HG02938 (cell line): Measurements from ENCODE around the gene SLC37A3.

Experiments used
- ATAC-seq: cut with Tn5 transposase; IDR thresholded peaks from one replicate; pipeline ENCODE4 v1.9.1; 2021; ENCODE audit warnings: mild to moderate bottlenecking, moderate library complexity; ENCODE audit not compliant: unreplicated experiment

The SLC37A3 gene

DNA sequence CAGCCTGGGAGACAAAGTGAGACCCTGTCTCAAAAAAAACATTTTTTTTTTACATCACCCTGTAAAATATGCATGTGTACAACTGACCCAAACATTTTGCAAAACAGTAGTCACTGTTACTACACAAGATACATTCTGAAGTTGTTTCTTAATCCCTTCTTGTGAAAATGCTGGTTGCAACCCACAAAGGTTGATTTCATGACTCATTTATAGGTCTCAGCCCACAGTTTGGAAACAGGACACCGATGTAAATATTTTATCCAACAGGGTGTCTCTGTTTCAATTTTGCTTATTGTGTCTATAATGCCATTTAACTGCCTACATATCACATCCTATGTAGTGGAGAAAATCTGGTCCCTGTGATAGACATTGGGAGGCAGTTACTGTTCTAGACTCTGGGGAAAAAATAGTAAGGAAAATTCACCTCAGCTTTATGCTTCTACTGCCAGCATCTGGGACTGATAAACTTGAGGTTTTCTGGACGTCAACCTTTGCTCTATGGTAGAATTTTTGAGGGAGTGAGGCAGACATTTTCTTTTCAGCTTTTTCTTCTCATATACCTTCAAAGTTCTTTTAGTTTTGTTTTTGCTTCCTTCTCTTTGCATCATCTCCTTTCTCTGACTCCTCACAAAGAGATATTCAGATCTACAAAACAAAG, 4.0 kb upstream of the SLC37A3 start:
- ATAC-seq, result no peak

- no peak for ATAC-seq
Observed at GRCh38 chr7:140400381-140400780, 2.1 kb upstream of the SLC37A3 start.

GRCh38 chr7:140398821-140399220, 491 bp upstream of the SLC37A3 start:
- ATAC-seq, result no peak

GRCh38 chr7:140393756-140394306, 4.5 kb downstream of the SLC37A3 start:
- ATAC-seq, result no peak

- no peak for ATAC-seq
Observed at GRCh38 chr7:140391634-140392033, 6.7 kb downstream of the SLC37A3 start.

DNA sequence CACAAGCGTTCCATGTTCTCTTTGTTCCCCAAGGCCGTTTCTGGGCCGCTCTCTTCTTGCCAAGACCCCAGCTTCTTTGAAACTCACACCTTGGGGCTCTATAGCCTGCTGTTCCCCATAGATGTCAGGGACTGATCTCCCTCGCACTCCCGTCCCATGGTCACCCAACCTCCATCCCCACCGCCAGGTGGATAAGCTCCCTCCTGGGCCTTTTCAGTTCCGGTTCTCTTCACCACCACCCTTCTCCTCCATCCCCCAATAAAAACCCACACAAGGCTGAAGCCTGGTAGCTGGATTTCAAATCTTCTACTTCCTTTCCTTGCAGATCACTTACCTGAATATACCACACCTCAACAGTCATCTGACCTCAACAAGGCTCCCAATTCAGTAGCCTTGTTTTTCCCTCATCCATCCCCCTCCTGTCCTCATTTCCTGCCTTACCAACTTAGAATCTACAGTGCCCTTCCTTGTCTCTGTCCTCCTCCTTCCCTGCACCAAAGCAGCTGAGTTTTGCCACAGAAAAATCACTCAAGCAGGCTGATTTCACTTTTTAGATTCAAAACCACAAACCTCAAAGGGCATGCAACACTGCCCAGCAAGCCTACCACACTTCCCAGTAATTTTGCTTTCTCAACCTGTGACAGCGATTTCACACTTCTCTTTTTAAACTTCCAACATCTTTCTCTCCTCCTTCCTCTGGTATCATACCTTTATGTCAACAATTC, 7.7 kb downstream of the SLC37A3 start:
- ATAC-seq, result no peak

DNA sequence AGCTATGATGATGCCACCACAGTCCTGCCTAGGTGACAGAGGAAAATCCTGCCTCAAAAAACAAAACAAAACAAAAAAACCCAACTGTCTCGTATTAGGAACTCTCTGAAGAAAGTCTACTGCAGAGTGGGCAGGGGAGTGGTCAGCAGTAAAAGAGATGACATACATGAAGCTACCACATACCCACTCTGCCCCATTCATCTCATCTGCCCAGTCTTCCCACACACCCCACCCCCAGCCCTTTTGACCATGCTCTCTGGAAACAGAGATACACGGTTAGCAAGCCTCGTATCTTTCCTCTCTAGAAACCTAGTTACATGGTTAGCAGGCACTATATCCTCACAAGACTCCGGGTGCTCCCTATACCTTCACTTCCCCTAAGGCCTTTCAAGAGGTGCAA, 8.3 kb downstream of the SLC37A3 start:
- ATAC-seq, result no peak

DNA sequence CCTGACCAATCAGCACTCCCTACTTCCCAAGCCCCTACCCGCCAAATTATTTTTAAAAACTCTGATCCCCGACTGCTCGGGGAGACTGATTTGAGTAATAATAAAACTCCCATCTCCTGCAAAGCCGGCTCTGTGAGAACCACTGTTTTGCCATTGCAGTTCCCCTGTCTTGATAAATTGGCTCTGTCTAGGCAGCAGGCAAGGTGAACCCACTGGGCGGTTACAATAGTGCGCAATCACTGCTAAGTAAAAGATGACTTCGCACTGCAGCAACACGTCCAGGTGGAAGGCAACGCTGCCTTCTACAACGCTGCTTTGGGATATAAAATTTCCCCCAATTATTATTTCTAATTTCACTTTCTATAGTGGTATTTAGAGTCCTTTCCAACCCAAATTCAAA, 8.9 kb downstream of the SLC37A3 start:
- ATAC-seq, result no peak

GRCh38 chr7:140384894-140385545, 13.3 kb downstream of the SLC37A3 start:
- ATAC-seq, result no peak

DNA sequence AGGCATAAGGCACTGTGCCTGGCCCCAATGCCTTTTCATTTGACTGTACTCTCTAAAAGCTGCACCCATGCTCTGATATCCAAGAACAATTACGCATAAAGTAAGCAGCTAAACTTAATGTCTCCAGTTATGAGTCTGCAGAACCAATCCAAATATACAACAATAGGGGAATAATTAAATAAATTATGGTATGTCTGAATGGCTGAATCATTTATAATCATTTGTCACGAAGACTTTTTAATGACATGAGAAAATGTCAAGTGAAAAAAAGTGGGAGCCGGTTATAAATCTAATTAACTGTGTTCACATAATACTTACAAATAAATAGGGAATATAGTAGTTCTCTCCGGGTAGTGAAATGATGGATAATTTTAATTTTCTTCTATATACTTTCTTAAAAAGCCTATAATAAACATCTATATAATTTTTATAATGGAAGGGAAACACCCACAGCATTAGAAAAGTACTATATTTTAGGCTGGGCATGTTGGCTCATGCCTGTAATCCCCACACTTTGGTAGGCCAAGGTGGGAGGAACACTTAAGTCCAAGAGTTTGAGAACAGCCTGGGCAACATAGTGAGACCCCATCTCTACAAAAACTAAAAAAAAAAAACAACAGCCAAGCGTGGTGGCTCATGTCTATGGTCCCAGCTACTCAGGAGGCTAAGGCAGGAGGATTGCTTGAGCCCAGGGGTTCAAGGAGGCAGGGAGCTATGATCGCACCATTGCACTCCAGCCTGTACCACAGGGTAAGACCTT, 14.2 kb downstream of the SLC37A3 start:
- no peak for ATAC-seq

DNA sequence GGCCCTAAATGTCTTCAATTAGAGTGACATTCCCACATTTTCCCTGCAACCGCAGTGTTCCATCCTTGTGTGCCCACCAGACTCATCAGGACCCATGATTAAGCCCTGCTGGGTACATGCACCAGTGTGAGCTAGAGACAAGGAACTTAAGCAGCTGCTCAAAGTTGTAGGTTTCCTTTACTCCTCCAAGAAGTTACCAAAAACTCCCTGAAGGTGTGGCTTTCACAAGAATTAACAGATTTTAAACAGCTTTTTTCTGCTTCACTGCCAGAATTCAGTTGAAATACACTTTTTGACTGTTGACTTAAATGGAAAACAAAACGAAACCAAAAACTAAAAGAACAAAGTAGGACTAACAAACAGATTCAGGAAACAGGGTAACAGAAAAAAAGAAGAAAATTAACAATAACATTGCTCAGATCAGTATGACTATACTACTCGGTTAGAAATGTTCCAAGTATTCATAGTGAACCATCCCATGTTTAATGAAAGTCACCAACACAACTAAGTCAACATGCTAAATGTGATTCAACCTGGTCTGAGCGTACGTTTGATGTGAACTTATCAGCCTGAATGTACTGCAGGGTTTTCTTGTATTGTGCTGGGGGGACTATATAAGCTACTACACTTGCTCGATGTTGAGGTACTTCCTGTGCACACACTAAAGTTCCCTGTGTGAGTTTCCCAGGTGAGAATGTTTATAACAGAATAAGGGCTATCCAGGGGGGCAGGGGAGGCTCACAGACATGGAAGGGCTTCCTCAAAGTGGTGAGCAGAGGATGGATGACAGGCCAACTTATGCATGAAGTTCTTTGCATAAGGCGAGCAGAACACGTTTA, 22.2 kb downstream of the SLC37A3 start:
- ATAC-seq, result peak; percentile 77

GRCh38 chr7:140375323-140375722, 23.0 kb downstream of the SLC37A3 start:
- ATAC-seq, result no peak

DNA sequence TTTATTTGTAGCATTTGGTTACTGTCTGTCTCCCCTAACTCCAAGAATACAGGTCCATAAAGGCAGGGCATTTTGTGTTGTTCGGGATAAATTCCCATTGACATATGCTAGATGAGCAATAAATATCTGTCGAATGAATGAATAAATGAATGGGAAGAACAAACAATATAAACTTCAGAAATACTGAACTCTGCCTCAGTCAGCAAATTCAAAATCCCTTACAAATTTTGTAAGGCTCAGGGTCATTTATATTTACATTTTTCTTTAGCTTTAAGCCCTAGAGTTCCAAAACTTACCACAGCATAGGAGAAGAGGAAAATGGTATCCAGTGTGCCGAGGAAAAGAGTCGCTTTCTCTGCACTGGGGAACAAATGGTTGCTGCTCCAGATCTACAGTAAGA, 29.0 kb downstream of the SLC37A3 start:
- ATAC-seq, result no peak

DNA sequence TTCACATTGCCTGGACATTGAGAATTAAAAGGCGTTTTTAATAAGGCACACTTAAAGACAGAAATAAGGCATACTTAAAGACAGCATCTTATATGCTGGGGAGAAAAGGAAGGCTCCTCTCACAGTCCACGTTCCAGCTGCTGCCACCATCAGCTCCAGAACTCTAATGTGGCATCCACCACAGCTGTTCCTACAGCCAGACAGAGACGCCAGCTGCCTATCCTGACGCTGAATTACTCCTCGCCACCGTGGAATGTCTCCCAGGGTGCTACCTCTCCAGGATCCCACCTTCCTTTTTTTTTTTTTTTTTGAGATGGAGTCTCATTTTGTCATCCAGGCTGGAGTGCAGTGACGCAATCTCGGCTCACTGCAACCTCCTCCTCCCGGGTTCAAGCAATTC, 30.8 kb downstream of the SLC37A3 start:
- no peak for ATAC-seq

- no peak for ATAC-seq
Observed at GRCh38 chr7:140364819-140365218, 33.5 kb downstream of the SLC37A3 start.

GRCh38 chr7:140360697-140361229, 37.6 kb downstream of the SLC37A3 start:
- ATAC-seq, result no peak

- ATAC-seq, result no peak
Observed at GRCh38 chr7:140358412-140359051, 39.8 kb downstream of the SLC37A3 start.

DNA sequence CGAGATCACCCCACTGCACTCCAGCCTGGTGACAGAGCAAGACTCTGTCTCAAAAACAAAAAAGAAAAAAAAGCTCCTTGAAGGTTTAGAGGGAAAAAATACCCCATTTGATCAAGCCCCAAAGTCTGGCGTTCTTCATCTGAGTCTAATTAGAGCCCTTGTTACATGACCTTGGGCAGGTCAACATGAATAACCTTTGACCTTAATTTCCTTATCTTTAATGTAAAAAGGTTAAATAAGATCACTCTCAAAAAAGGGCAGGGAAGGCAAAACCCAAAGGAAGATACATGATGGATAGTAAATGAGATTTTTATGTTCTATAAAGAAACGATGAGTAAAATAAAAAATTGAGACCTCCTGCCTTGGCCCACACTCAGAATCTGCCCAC, 40.3 kb downstream of the SLC37A3 start:
- ATAC-seq, result no peak

DNA sequence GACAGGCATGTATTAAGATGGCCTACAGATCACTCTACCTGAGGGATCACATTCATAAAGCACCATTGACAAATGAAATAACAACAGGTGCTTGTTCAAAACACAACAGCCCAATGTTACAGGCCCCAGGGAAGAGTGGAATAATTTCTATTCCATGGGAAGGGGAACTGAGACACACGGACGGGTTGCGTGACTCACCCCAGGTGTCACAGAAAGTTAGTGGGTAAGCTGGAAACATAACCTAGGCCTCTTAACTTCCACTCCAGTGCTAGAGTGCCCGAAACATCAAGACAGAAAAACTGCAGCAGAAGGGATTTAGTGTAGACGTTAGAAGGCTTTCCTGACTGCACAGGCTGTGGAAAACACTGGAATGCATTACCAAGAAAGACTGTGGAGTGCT, 48.3 kb downstream of the SLC37A3 start:
- no peak for ATAC-seq
